Gastrocnemius medialis (tissue), 4 donors: Measurements from ENCODE around the gene FCHSD2.

ENCODE experiments used
- CTCF ChIP-seq, 5 experiments: fragments of 450-650 bp in 3 of 5; fragments of 200-600 bp in 2 of 5; sonication (generic) in 2 of 5; IDR thresholded peaks in 4 of 5; conservative IDR thresholded peaks in 1 of 5; 1 replicate in 4 of 5; 2 replicates in 1 of 5; pipeline ENCODE4 v1.5.1; 2016 to 2019; ENCODE audit warnings: antibody characterized with exemption in 5 of 5, mild to moderate bottlenecking in 3 of 5, moderate library complexity in 3 of 5
- POLR2A ChIP-seq, 2 donors: fragments of 450-650 bp; IDR thresholded peaks; one replicate each; pipeline ENCODE4 v1.6.1; 2017; ENCODE audit warnings: antibody characterized with exemption in 2 of 2, mild to moderate bottlenecking in 2 of 2, moderate library complexity in 2 of 2

GRCh38 chr11:72792437-72793021 lies 349.6 kb downstream of the FCHSD2 start:
- TF ChIP-seq POLR2A (IDR thresholded peaks at IDR 0.05) (no peak), CTCF (IDR thresholded peaks at IDR 0.05 in 4 of 5, conservative IDR thresholded peaks at IDR 0.05 in 1 of 5) (no peak)
